AG09309 (cell line): ENCODE measurements around the gene CSRP3.

Source experiments
- DNase-seq: peaks from one replicate; pipeline ENCODE4 v3.0.0-alpha.2; 2010; ENCODE audit warnings: low read depth
- H3K4me3 ChIP-seq: 2 replicates; pipeline ENCODE4 v1.5.1; 2011; ENCODE audit warnings: mild to moderate bottlenecking, low read depth, low read length, moderate library complexity; ENCODE audit not compliant: control insufficient read depth
- CTCF ChIP-seq: IDR thresholded peaks from 2 replicates; pipeline ENCODE4 v1.5.1; 2011; ENCODE audit warnings: mild to moderate bottlenecking, low read depth, low read length, inconsistent platforms; ENCODE audit not compliant: insufficient read depth, control insufficient read depth; ENCODE audit errors: missing control alignments

The CSRP3 gene

GRCh38 chr11:19216021-19216420 is 14.2 kb upstream of the CSRP3 start:
- no peak for DNase-seq
- no peak for TF ChIP-seq CTCF
- no peak overlapping the region for H3K4me3 ChIP-seq

GRCh38 chr11:19209617-19210370 is 8.0 kb upstream of the CSRP3 start:
- no peak overlapping the region for H3K4me3 ChIP-seq
- TF ChIP-seq CTCF: no peak
- DNase-seq: no peak

GRCh38 chr11:19208959-19209546 is 7.3 kb upstream of the CSRP3 start:
- H3K4me3 ChIP-seq: no peak overlapping the region
- TF ChIP-seq CTCF: no peak
- DNase-seq: no peak

GRCh38 chr11:19208181-19208580 is 6.4 kb upstream of the CSRP3 start:
- no peak for TF ChIP-seq CTCF
- H3K4me3 ChIP-seq: no peak overlapping the region
- DNase-seq: no peak

GRCh38 chr11:19204836-19205235 is 3.1 kb upstream of the CSRP3 start:
- no peak for DNase-seq
- H3K4me3 ChIP-seq: no peak overlapping the region

More at GRCh38 chr11:19204836-19205235, 3.1 kb upstream of the CSRP3 start:
- TF ChIP-seq CTCF: no peak
